GM20431 (cell line): ENCODE data around the gene ALDH2.

Experiments used
- in situ Hi-C: fragments of 300-500 bp; cut with MseI, MboI; formaldehyde crosslinking; loops from one replicate; pipeline ENCODE4 v1.15.0; 2020; ENCODE audit warnings: low sequenced_read_pairs; ENCODE audit not compliant: unreplicated experiment

ALDH2 gene

GRCh38 chr12:111781085-111781658, 14.4 kb downstream of the ALDH2 start:
- in situ Hi-C loops = no loop called here

GRCh38 chr12:111783046-111783445, 16.3 kb downstream of the ALDH2 start:
- in situ Hi-C loops = no loop called here

- in situ Hi-C loops = no loop called here
Measured at GRCh38 chr12:111784953-111785352, 18.2 kb downstream of the ALDH2 start.

GRCh38 chr12:111785651-111786050, 18.9 kb downstream of the ALDH2 start:
- in situ Hi-C loops = no loop called here

GRCh38 chr12:111788178-111788654, 21.5 kb downstream of the ALDH2 start:
- in situ Hi-C loops = no loop called here

- in situ Hi-C loops = loop anchor here (10.0 kb wide), 1 partner anchor 45 kb away; no protein-coding TSS in a partner anchor
Measured at GRCh38 chr12:111789779-111790178, 23.0 kb downstream of the ALDH2 start.

- in situ Hi-C loops = loop anchor here (10.0 kb wide), 1 partner anchor 47 kb away; no protein-coding TSS in a partner anchor
Measured at GRCh38 chr12:111791507-111791906, 24.8 kb downstream of the ALDH2 start.

- in situ Hi-C loops = loop anchor here (10.0 kb wide), 1 partner anchor 48 kb away; no protein-coding TSS in a partner anchor
Measured at GRCh38 chr12:111792155-111792855, 25.6 kb downstream of the ALDH2 start.

- in situ Hi-C loops = loop anchor here (10.0 kb wide), 1 partner anchor 48 kb away; no protein-coding TSS in a partner anchor
Measured at GRCh38 chr12:111792856-111793235, 26.1 kb downstream of the ALDH2 start.

- in situ Hi-C loops = loop anchor here (10.0 kb wide), 1 partner anchor 53 kb away; no protein-coding TSS in a partner anchor
Measured at GRCh38 chr12:111798182-111798581, 31.4 kb downstream of the ALDH2 start.

GRCh38 chr12:111799758-111800157, 33.0 kb downstream of the ALDH2 start:
- in situ Hi-C loops = loop anchor here (10.0 kb wide), 1 partner anchor 55 kb away; no protein-coding TSS in a partner anchor

- in situ Hi-C loops = no loop called here
Measured at GRCh38 chr12:111803038-111803626, 36.4 kb downstream of the ALDH2 start.

GRCh38 chr12:111803851-111804250, 37.1 kb downstream of the ALDH2 start:
- in situ Hi-C loops = no loop called here

GRCh38 chr12:111806304-111806703, 39.6 kb downstream of the ALDH2 start:
- in situ Hi-C loops = no loop called here

- in situ Hi-C loops = no loop called here
Measured at GRCh38 chr12:111807232-111807631, 40.5 kb downstream of the ALDH2 start.

GRCh38 chr12:111812881-111813741, 46.4 kb downstream of the ALDH2 start:
- in situ Hi-C loops = loop anchor here (10.0 kb wide), 1 partner anchor 58 kb away; no protein-coding TSS in a partner anchor

GRCh38 chr12:111816065-111816615, 49.4 kb downstream of the ALDH2 start:
- in situ Hi-C loops = loop anchor here (10.0 kb wide), 1 partner anchor 61 kb away; no protein-coding TSS in a partner anchor

GRCh38 chr12:111816898-111817297, 50.2 kb downstream of the ALDH2 start:
- in situ Hi-C loops = loop anchor here (10.0 kb wide), 1 partner anchor 62 kb away; no protein-coding TSS in a partner anchor

GRCh38 chr12:111818340-111818739, 51.6 kb downstream of the ALDH2 start:
- in situ Hi-C loops = loop anchor here (10.0 kb wide), 1 partner anchor 64 kb away; no protein-coding TSS in a partner anchor
